ENCODE results near the gene SERPINA10. TPM values are rescaled to one million over a fixed set of nuclear protein-coding genes. Genes with fewer than 3 reads are reported as not detected.

Gene SERPINA10
- total RNA-seq, 4 donors from 2014 or later, result 0.55 TPM; not detected in 3

DNA sequence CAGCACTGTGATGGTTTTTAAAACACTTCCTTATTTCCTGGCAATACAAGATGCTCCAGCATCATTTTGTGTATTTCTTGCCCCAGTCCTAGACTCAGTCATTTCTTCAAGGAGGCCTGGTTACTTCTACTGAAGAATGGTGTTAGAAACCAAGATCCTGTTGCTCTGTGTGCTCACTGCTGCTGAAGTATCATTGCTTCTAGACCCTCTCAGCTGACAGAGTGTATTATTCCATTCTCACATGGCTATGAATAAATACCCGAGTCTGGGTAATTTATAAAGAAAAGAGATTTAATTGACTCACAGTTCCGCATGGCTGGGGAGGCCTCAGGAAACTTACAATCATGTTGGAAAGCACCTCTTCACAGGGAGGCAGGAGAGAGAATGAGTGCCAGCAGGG lies 45.0 kb upstream of the SERPINA10 start:
- no peak for DNase-seq
- H3K4me3 ChIP-seq, result no peak overlapping the region
- H3K4me1 ChIP-seq, result peaks cover 0 to 29% (median 14%) of the 10 kb centered on the region in 4 donors
- H3K36me3 ChIP-seq, result no peaks in the 10 kb centered on the region
- 77 to 100% methylated on average over 2 of the region's 2 CpGs for WGBS, 2 donors (ENCODE audit: low coverage in 1 of 2)
- no peaks in the 10 kb centered on the region for H3K27me3 ChIP-seq
- H3K9me3 ChIP-seq, result no peaks in the 10 kb centered on the region
- TF ChIP-seq, protein P1, sequence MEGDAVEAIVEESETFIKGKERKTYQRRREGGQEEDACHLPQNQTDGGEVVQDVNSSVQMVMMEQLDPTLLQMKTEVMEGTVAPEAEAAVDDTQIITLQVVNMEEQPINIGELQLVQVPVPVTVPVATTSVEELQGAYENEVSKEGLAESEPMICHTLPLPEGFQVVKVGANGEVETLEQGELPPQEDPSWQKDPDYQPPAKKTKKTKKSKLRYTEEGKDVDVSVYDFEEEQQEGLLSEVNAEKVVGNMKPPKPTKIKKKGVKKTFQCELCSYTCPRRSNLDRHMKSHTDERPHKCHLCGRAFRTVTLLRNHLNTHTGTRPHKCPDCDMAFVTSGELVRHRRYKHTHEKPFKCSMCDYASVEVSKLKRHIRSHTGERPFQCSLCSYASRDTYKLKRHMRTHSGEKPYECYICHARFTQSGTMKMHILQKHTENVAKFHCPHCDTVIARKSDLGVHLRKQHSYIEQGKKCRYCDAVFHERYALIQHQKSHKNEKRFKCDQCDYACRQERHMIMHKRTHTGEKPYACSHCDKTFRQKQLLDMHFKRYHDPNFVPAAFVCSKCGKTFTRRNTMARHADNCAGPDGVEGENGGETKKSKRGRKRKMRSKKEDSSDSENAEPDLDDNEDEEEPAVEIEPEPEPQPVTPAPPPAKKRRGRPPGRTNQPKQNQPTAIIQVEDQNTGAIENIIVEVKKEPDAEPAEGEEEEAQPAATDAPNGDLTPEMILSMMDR (IDR thresholded peaks at IDR 0.05), result no peak
- in situ Hi-C loops (cut with MboI; ENCODE audit: low pct_ligation_motif_present in 1 of 4, low pct_unique_long_range_greater_than_20kb in 1 of 4, low sequenced_read_pairs in 3 of 4), result no loop called here
- H3K27ac ChIP-seq, result no peak overlapping the region
- intact Hi-C loops (cut with DNase I; ENCODE audit: low total_unique reads), result no loop called here

DNA sequence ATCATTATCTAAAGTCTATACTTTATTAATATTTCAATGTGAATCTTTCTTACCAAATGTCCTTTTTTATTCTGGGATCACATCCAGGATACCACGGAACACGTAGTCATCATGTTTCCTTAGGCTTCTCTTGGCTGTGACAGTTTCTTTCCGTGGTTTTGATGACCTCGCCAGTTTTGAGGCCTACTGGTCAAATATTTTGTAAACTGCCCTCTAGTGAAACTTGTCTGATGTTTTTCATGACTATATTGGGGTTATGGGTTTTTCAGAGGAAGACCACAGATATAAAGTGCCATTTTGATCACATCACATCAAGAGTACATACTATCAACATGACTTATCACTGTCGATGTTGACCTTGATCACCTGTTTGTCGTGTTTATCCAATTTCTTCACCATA lies 44.2 kb upstream of the SERPINA10 start:
- DNase-seq, result no peak
- intact Hi-C loops (cut with DNase I; ENCODE audit: low total_unique reads) (no loop called here), in situ Hi-C loops (cut with MboI; ENCODE audit: low pct_ligation_motif_present in 1 of 4, low pct_unique_long_range_greater_than_20kb in 1 of 4, low sequenced_read_pairs in 3 of 4) (no loop called here)
- WGBS, 2 donors (ENCODE audit: low coverage in 1 of 2), result 72 to 83% methylated on average over 3 to 6 of the region's 6 CpGs
- H3K4me1 ChIP-seq, result peaks cover 0 to 23% (median 8%) of the 10 kb centered on the region in 4 donors
- no peak overlapping the region for H3K4me3 ChIP-seq
- no peak for TF ChIP-seq EP300 (IDR thresholded peaks at IDR 0.05; ENCODE audit: low read depth)
- TF ChIP-seq POLR2AphosphoS5 (IDR thresholded peaks at IDR 0.05), result no peak
- TF ChIP-seq POLR2A (IDR thresholded peaks at IDR 0.05), result no peak
- TF ChIP-seq, protein P1 (IDR thresholded peaks at IDR 0.05), result no peak
- no peaks in the 10 kb centered on the region for H3K27me3 ChIP-seq
- H3K9me3 ChIP-seq, result no peaks in the 10 kb centered on the region
- H3K36me3 ChIP-seq, result no peaks in the 10 kb centered on the region
- no peak overlapping the region for H3K27ac ChIP-seq

DNA sequence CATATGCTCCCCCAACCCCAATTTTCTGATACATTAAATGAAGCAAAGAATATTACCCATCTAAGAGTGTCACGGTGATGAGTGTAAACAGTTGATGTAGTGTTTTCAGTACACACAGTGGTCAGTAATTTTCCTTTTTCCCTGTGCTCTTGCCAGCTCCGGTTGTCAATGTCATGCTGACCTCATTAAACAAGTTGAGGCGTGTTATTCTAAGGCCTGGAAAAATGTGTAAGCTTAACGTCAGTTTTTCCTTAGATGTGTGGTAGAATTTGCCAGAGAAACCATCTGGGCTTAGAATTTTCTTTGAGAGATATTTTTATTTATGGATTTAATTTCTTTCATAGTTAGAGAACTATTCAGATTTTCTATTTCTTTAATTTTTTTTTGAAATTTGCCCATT lies 41.8 kb upstream of the SERPINA10 start:
- no peaks in the 10 kb centered on the region for H3K36me3 ChIP-seq
- TF ChIP-seq POLR2AphosphoS5 (IDR thresholded peaks at IDR 0.05) (no peak), POLR2A (IDR thresholded peaks at IDR 0.05) (no peak), EP300 (IDR thresholded peaks at IDR 0.05; ENCODE audit: low read depth) (no peak)
- TF ChIP-seq, protein P1 (IDR thresholded peaks at IDR 0.05), result no peak
- 52 to 57% methylated on average over 4 of the region's 4 CpGs for WGBS, 2 donors (ENCODE audit: low coverage in 1 of 2)
- intact Hi-C loops (cut with DNase I; ENCODE audit: low total_unique reads), result no loop called here
- H3K27ac ChIP-seq, result no peak overlapping the region
- peaks cover 0 to 6% (median 0%) of the 10 kb centered on the region in 4 donors for H3K4me1 ChIP-seq
- H3K27me3 ChIP-seq, result no peaks in the 10 kb centered on the region
- no peaks in the 10 kb centered on the region for H3K9me3 ChIP-seq
- DNase-seq, result no peak
- H3K4me3 ChIP-seq, result no peak overlapping the region
- in situ Hi-C loops (cut with MboI; ENCODE audit: low pct_ligation_motif_present in 1 of 4, low pct_unique_long_range_greater_than_20kb in 1 of 4, low sequenced_read_pairs in 3 of 4), result no loop called here

DNA sequence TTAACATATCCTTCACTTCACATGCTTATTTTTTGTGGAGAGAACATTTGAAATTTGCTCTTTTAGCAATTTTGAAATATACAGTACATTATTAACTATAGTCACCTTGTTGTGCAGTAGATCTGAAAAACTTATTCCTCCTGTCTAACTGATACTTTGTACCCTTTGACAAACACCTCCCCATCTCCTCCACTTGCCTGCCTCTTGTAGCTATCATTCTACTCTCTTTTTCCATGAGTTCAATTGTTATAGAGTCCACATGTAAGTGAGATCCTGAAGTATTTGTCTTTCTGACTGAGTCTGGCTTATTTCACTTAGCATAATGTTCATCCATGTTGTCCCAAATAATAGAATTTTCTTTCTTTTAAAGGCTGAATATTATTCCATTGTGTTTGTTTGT lies 39.5 kb upstream of the SERPINA10 start:
- no peak for DNase-seq
- in situ Hi-C loops (cut with MboI; ENCODE audit: low pct_ligation_motif_present in 1 of 4, low pct_unique_long_range_greater_than_20kb in 1 of 4, low sequenced_read_pairs in 3 of 4), result no loop called here
- TF ChIP-seq POLR2A (IDR thresholded peaks at IDR 0.05) (no peak), POLR2AphosphoS5 (IDR thresholded peaks at IDR 0.05) (no peak), EP300 (IDR thresholded peaks at IDR 0.05; ENCODE audit: low read depth) (no peak)
- TF ChIP-seq, protein P1 (IDR thresholded peaks at IDR 0.05), result no peak
- Histone ChIP-seq H3K4me3 (no peak overlapping the region), H3K9me3 (no peaks in the 10 kb centered on the region), H3K36me3 (no peaks in the 10 kb centered on the region), H3K27ac (no peak overlapping the region), H3K4me1 (no peaks in the 10 kb centered on the region), H3K27me3 (no peaks in the 10 kb centered on the region)
- intact Hi-C loops (cut with DNase I; ENCODE audit: low total_unique reads), result no loop called here
